SU-DHL-6 (cell line): ENCODE measurements around the gene ROR1.

Experiments used
- EZH2phosphoT487 ChIP-seq: fragments of 200-600 bp; sonication (generic), shearing (Covaris generic); conservative IDR thresholded peaks from 2 replicates; pipeline ENCODE4 v1.6.1; 2018; ENCODE audit warnings: mild to moderate bottlenecking, antibody characterized with exemption, low read length, moderate library complexity, mixed read lengths
- TF ChIP-seq, protein P1 (sequence below): fragments of 200-600 bp; sonication (generic); IDR thresholded peaks from one replicate; pipeline ENCODE4 v1.5.1; 2017; ENCODE audit warnings: antibody characterized with exemption, mild to moderate bottlenecking, low read length, moderate library complexity; ENCODE audit not compliant: insufficient read depth, poor library complexity, severe bottlenecking

DNA sequence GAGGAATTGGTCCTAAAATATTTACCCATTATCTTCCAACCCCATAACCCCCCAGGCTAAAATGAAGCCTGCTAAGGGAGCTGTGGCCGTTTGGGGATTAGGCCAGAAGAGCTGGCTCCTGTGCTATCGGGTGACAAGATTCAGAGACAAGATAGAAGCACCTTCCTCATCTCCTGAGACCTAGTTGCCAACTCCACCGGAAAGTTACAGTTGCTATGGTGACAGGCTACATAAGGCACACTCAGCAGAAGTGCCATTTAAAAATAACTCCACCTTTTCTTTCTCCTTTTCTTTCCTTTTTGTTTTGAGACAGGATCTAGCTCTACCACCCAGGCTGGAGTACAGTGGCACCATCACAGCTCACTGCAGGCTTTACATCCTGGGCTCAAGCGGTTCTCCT, 43.6 kb upstream of the ROR1 start:
- TF ChIP-seq, protein P1, sequence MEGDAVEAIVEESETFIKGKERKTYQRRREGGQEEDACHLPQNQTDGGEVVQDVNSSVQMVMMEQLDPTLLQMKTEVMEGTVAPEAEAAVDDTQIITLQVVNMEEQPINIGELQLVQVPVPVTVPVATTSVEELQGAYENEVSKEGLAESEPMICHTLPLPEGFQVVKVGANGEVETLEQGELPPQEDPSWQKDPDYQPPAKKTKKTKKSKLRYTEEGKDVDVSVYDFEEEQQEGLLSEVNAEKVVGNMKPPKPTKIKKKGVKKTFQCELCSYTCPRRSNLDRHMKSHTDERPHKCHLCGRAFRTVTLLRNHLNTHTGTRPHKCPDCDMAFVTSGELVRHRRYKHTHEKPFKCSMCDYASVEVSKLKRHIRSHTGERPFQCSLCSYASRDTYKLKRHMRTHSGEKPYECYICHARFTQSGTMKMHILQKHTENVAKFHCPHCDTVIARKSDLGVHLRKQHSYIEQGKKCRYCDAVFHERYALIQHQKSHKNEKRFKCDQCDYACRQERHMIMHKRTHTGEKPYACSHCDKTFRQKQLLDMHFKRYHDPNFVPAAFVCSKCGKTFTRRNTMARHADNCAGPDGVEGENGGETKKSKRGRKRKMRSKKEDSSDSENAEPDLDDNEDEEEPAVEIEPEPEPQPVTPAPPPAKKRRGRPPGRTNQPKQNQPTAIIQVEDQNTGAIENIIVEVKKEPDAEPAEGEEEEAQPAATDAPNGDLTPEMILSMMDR: no peak
- TF ChIP-seq EZH2phosphoT487: no peak
